Neural progenitor cell (in vitro differentiated cells): Measurements from ENCODE around the gene DACH1. TPM values are rescaled to one million over a fixed set of nuclear protein-coding genes. Genes with fewer than 3 reads are reported as not detected.

Source experiments
- DNase-seq: peaks from one replicate; pipeline ENCODE4 v3.0.0-alpha.2; 2016; ENCODE audit warnings: low spot score
- H2AFZ ChIP-seq: fragments of 200-600 bp; sonication (generic); replicated peaks from 2 replicates; pipeline ENCODE4 v1.6.1; 2016; ENCODE audit warnings: antibody characterized with exemption
- H3F3A ChIP-seq: fragments of 200-600 bp; sonication (generic); 2 replicates; pipeline ENCODE4 v1.6.1; 2016; ENCODE audit warnings: antibody characterized with exemption, low read depth
- H3K27ac ChIP-seq: fragments of 200-600 bp; sonication (generic); 2 replicates; pipeline ENCODE4 v1.5.1; 2016; ENCODE audit warnings: mild to moderate bottlenecking
- H3K27me3 ChIP-seq: fragments of 200-600 bp; sonication (generic); 2 replicates; pipeline ENCODE4 v1.6.1; 2016; ENCODE audit warnings: mild to moderate bottlenecking, moderate library complexity
- H3K36me3 ChIP-seq: fragments of 200-600 bp; sonication (generic); 2 replicates; pipeline ENCODE4 v1.5.1; 2016
- H3K4me1 ChIP-seq: fragments of 200-600 bp; sonication (generic); 2 replicates; pipeline ENCODE4 v1.6.1; 2016; ENCODE audit warnings: mixed run types
- H3K4me2 ChIP-seq: fragments of 200-600 bp; sonication (generic); 2 replicates; pipeline ENCODE4 v1.6.1; 2016
- H3K4me3 ChIP-seq: fragments of 200-600 bp; sonication (generic); 2 replicates; pipeline ENCODE4 v1.5.1; 2016
- H3K79me2 ChIP-seq: fragments of 200-600 bp; sonication (generic); 2 replicates; pipeline ENCODE4 v1.6.1; 2016; ENCODE audit warnings: low read depth
- H3K9ac ChIP-seq: fragments of 200-600 bp; sonication (generic); 2 replicates; pipeline ENCODE4 v1.6.1; 2016
- H3K9me3 ChIP-seq: fragments of 200-600 bp; sonication (generic); 2 replicates; pipeline ENCODE4 v1.5.1; 2016; ENCODE audit warnings: low read depth
- H4K20me1 ChIP-seq: fragments of 200-600 bp; sonication (generic); 2 replicates; pipeline ENCODE4 v1.6.1; 2016; ENCODE audit warnings: low read depth
- H3K27ac Mint-ChIP-seq: 3 replicates; pipeline ENCODE4 v1.8.0; 2021; ENCODE audit warnings: mixed read lengths
- H3K27me3 Mint-ChIP-seq: 2 replicates; pipeline ENCODE4 v1.8.0; 2022; ENCODE audit warnings: low read depth, mild to moderate bottlenecking, inconsistent platforms, moderate library complexity, mixed read lengths; ENCODE audit not compliant: insufficient read depth
- H3K36me3 Mint-ChIP-seq: 3 replicates; pipeline ENCODE4 v1.8.0; 2021; ENCODE audit warnings: mixed read lengths
- H3K4me1 Mint-ChIP-seq: 3 replicates; pipeline ENCODE4 v1.8.0; 2021; ENCODE audit warnings: mixed read lengths
- H3K4me3 Mint-ChIP-seq: 3 replicates; pipeline ENCODE4 v1.8.0; 2021; ENCODE audit warnings: mild to moderate bottlenecking, moderate library complexity, mixed read lengths
- H3K9me3 Mint-ChIP-seq: 3 replicates; pipeline ENCODE4 v1.8.0; 2020; ENCODE audit warnings: mixed read lengths
- EZH2 ChIP-seq: fragments of 200-600 bp; sonication (generic); IDR thresholded peaks from 2 replicates; pipeline ENCODE4 v1.6.1; 2017; ENCODE audit warnings: antibody characterized with exemption, mild to moderate bottlenecking, moderate library complexity
- EZH2phosphoT487 ChIP-seq: fragments of 200-600 bp; sonication (generic); IDR thresholded peaks from 2 replicates; pipeline ENCODE4 v1.6.1; 2017; ENCODE audit warnings: antibody characterized with exemption
- total RNA-seq: library from RNA; depleted of rRNA; stranded (reverse); fragments of >200 nt; gene quantifications from 2 replicates; pipeline ENCODE4 v1.2.3, GENCODE V29; 2015; ENCODE audit warnings: low replicate concordance
- TF ChIP-seq, protein P1 (sequence below): fragments of 200-600 bp; sonication (generic); IDR thresholded peaks from 2 replicates; pipeline ENCODE4 v1.5.1; 2017; ENCODE audit warnings: antibody characterized with exemption, mild to moderate bottlenecking

Gene DACH1
- total RNA-seq, 1 donor from 2014 or later: 27.6 TPM

DNA sequence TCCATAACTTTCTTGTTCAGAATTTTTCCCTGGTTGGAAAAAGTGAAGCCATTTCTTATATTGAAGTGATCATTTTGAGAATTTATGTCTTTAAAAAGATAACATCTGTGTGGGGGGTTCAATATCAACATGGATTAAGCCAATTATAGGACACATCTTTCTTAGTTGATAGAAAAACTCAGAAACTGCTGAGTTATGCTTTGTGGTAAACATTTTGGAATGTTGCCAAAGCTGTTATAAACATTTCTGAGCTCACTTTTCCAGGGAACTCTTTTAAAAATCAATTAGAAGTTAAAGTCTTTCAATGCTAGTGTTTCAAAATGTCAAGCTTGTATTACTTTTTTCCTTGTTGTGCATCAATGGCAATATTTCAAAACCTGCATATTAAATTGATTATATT lies 248.8 kb downstream of the DACH1 start:
- Histone ChIP-seq H3K4me1 (peaks cover 9% of the 10 kb centered on the region), H3K9ac (no peak overlapping the region), H3K9me3 (no peaks in the 10 kb centered on the region), H3K27me3 (no peaks in the 10 kb centered on the region), H3K4me2 (no peak overlapping the region), H4K20me1 (no peaks in the 10 kb centered on the region), H3K27ac (no peak overlapping the region), H3K79me2 (no peaks in the 10 kb centered on the region), H3K4me3 (no peak overlapping the region), H3K36me3 (no peaks in the 10 kb centered on the region), H3F3A (peaks cover 9% of the 10 kb centered on the region), H2AFZ (no peak overlapping the region)
- no peak for DNase-seq
- Mint-ChIP-seq H3K27me3 (no peaks in the 10 kb centered on the region), H3K27ac (no peak overlapping the region), H3K9me3 (no peaks in the 10 kb centered on the region), H3K4me3 (no peak overlapping the region), H3K4me1 (peaks cover 30% of the 10 kb centered on the region), H3K36me3 (peaks cover 5% of the 10 kb centered on the region)
- TF ChIP-seq, protein P1, sequence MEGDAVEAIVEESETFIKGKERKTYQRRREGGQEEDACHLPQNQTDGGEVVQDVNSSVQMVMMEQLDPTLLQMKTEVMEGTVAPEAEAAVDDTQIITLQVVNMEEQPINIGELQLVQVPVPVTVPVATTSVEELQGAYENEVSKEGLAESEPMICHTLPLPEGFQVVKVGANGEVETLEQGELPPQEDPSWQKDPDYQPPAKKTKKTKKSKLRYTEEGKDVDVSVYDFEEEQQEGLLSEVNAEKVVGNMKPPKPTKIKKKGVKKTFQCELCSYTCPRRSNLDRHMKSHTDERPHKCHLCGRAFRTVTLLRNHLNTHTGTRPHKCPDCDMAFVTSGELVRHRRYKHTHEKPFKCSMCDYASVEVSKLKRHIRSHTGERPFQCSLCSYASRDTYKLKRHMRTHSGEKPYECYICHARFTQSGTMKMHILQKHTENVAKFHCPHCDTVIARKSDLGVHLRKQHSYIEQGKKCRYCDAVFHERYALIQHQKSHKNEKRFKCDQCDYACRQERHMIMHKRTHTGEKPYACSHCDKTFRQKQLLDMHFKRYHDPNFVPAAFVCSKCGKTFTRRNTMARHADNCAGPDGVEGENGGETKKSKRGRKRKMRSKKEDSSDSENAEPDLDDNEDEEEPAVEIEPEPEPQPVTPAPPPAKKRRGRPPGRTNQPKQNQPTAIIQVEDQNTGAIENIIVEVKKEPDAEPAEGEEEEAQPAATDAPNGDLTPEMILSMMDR: no peak
- TF ChIP-seq EZH2 (no peak), EZH2phosphoT487 (no peak)

DNA sequence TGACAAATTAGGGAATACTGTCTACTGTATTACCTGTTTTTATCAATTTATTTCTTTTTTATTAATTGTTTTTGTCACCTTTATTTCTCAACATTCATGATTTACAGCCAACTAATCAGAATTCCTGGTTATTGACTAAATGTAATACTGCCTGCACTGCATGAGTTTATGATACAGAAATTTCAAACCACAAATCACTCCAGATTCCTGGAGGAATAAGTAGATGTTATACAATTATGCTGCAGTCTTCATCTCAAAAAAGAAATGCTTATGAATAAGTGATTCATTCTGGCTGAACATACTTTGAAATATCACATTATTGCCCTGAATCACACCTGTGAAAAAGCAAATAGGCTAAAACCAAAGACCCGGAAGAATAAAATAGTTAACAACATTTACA lies 249.7 kb downstream of the DACH1 start:
- Mint-ChIP-seq H3K4me1 (peaks cover 28% of the 10 kb centered on the region), H3K36me3 (peaks cover 9% of the 10 kb centered on the region)

DNA sequence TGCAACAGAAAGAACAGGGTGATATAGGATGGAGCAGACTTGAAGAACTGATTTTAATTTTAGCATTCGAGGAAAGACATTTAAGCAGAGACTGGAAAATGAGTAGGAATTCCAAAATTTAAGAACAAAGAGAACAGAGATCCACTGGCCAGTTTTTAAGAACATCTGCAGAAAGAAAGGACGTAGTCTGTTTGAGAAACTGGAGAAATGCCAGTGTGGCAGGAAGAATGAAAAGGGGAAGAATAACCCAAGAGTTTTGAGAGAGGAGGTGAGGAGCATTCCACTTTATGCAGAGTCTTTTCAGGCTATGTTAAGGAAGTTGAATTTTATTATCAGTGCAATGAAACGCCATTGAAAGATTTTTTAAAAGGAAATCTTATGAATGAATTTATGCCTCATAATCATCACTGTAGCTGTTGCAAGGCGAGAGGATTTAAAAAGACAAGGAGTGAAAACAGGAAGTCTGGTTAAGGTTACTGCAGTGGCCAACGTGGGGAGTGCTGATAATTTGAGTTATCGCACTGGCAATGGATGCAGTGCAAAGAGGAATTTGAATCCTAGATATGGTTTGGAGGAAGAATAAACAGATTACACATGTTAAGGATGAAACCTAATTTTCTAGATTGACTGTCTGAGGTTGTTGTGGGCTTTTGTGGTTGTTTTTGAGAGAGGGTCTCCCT lies 253.8 kb downstream of the DACH1 start:
- no peak overlapping the region for H3K4me3 Mint-ChIP-seq

More for the DNA sequence above, 249.7 kb downstream of the DACH1 start:
- DNase-seq: no peak
- peaks cover 9% of the 10 kb centered on the region for H3K4me1 ChIP-seq
- H3K27me3 ChIP-seq: no peaks in the 10 kb centered on the region
- no peak overlapping the region for H3K27ac ChIP-seq
- H2AFZ ChIP-seq: no peak overlapping the region
- no peak overlapping the region for H3K4me3 ChIP-seq
- peaks cover 9% of the 10 kb centered on the region for H3F3A ChIP-seq
- Mint-ChIP-seq H3K27ac (no peak overlapping the region), H3K9me3 (no peaks in the 10 kb centered on the region), H3K4me3 (no peak overlapping the region), H3K27me3 (no peaks in the 10 kb centered on the region)
- H3K9me3 ChIP-seq: no peaks in the 10 kb centered on the region
- TF ChIP-seq, protein P1: no peak
- TF ChIP-seq EZH2phosphoT487 (no peak), EZH2 (no peak)
- H4K20me1 ChIP-seq: no peaks in the 10 kb centered on the region
- no peak overlapping the region for H3K4me2 ChIP-seq
- H3K79me2 ChIP-seq: no peaks in the 10 kb centered on the region
- no peak overlapping the region for H3K9ac ChIP-seq
- H3K36me3 ChIP-seq: no peaks in the 10 kb centered on the region

More for the DNA sequence above, 253.8 kb downstream of the DACH1 start:
- Histone ChIP-seq H3K36me3 (no peaks in the 10 kb centered on the region), H3F3A (no peaks in the 10 kb centered on the region), H3K27me3 (no peaks in the 10 kb centered on the region), H3K4me1 (no peaks in the 10 kb centered on the region), H2AFZ (no peak overlapping the region), H3K79me2 (no peaks in the 10 kb centered on the region), H3K9me3 (no peaks in the 10 kb centered on the region), H4K20me1 (no peaks in the 10 kb centered on the region), H3K4me2 (no peak overlapping the region), H3K4me3 (no peak overlapping the region), H3K9ac (no peak overlapping the region), H3K27ac (no peak overlapping the region)
- no peak overlapping the region for H3K27ac Mint-ChIP-seq
- H3K9me3 Mint-ChIP-seq: no peaks in the 10 kb centered on the region
- DNase-seq: no peak
- peaks cover 3% of the 10 kb centered on the region for H3K4me1 Mint-ChIP-seq
- TF ChIP-seq, protein P1: no peak
- TF ChIP-seq EZH2 (no peak), EZH2phosphoT487 (no peak)
- no peaks in the 10 kb centered on the region for H3K27me3 Mint-ChIP-seq
- peaks cover 9% of the 10 kb centered on the region for H3K36me3 Mint-ChIP-seq
